Heart left ventricle (tissue), 16 donors: Measurements from ENCODE around the gene DSTN. TPM values are rescaled to one million over a fixed set of nuclear protein-coding genes. Genes with fewer than 3 reads are reported as not detected.

Experiments
- ATAC-seq, 4 donors: fragments of 200-7000 bp; cut with Tn5 transposase; one replicate each; pipeline ENCODE4 v1.9.1; 2020 to 2022; ENCODE audit warnings: moderate library complexity in 4 of 4, mild to moderate bottlenecking in 3 of 4, moderate number of reproducible peaks in 1 of 4
- DNase-seq, 5 donors: peaks; one replicate each; pipeline ENCODE4 v3.0.0-alpha.2; 2020
- H3K27ac ChIP-seq, 12 donors: fragments of 200-600 bp; sonication (generic) in 4 of 12; one replicate each; pipeline versions ENCODE4 v1.5.0 to v1.8.0; 2016 to 2022; ENCODE audit warnings: mild to moderate bottlenecking in 2 of 12
- H3K27me3 ChIP-seq, 9 donors: fragments of 200-600 bp; sonication (generic) in 2 of 9; one replicate each; pipeline versions ENCODE4 v1.5.1 to v1.8.0; 2016 to 2022; ENCODE audit warnings: mild to moderate bottlenecking in 3 of 9
- H3K36me3 ChIP-seq, 9 donors: fragments of 200-600 bp; sonication (generic) in 2 of 9; one replicate each; pipeline versions ENCODE4 v1.5.0 to v1.8.0; 2018 to 2022; ENCODE audit warnings: mild to moderate bottlenecking in 2 of 9
- H3K4me1 ChIP-seq, 12 donors: fragments of 200-600 bp; sonication (generic) in 4 of 12; one replicate each; pipeline versions ENCODE4 v1.5.0 to v1.8.0; 2016 to 2022; ENCODE audit warnings: mild to moderate bottlenecking in 3 of 12
- H3K4me3 ChIP-seq, 12 donors: fragments of 200-600 bp; sonication (generic) in 4 of 12; one replicate each; pipeline versions ENCODE4 v1.5.0 to v1.8.0; 2017 to 2022; ENCODE audit warnings: mild to moderate bottlenecking in 9 of 12, moderate library complexity in 4 of 12
- H3K9me3 ChIP-seq, 12 donors: fragments of 200-600 bp; sonication (generic) in 4 of 12; one replicate each; pipeline versions ENCODE4 v1.5.0 to v1.8.0; 2016 to 2022; ENCODE audit warnings: mild to moderate bottlenecking in 1 of 12
- CTCF ChIP-seq, 12 donors: fragments of 200-600 bp; sonication (generic) in 4 of 12; IDR thresholded peaks; one replicate each; pipeline versions ENCODE4 v1.5.0 to v1.8.0; 2018 to 2022; ENCODE audit warnings: antibody characterized with exemption in 12 of 12, mild to moderate bottlenecking in 5 of 12
- POLR2A ChIP-seq, 2 donors: fragments of 450-650 bp; IDR thresholded peaks; one replicate each; pipeline ENCODE4 v1.6.1; 2017; ENCODE audit warnings: antibody characterized with exemption in 2 of 2, mild to moderate bottlenecking in 2 of 2, moderate library complexity in 2 of 2
- WGBS, 4 donors: extraction: QIAGEN DNeasy Blood & Tissue Kit in 2 of 4; methylation state at CpG; one replicate each; pipeline versions ENCODE4 v1.1.5 to v1.1.7; 2013 to 2018; 5-methylcytosine and 5-hydroxymethylcytosine counted together
- intact Hi-C, 10 donors: fragments of 100-400 bp; cut with DNase I; formaldehyde crosslinking; loops; one replicate each; pipeline versions ENCODE4 v1.11.1 to v1.14.2; 2022
- polyA plus RNA-seq, 2 donors: library from polyadenylated mRNA; stranded (reverse); fragments of 200-250 nt; gene quantifications; one replicate each; pipeline ENCODE4 v1.2.3, GENCODE V29; 2013
- total RNA-seq, 9 donors: library from RNA; depleted of rRNA in 2 of 9; stranded (reverse); fragments of >200 nt in 2 of 9; fragmentation: NEBNext Ultra II Directional in 3 of 9; extraction: Animal tissue kit (Norgen Biotek cat#: 25700) in 3 of 9; gene quantifications; one replicate each; pipeline versions ENCODE4 v1.1.0 to v1.2.4, GENCODE V29; 2016 to 2023
- donor health status: ischemic (EF 13 %, LVEDD 7.1; RV severe dilation, severe dysfunction).
- donor health status: healthy with polysubstance abuse.
- donor health status: DM: no; HTN: yes; CAD: no.
- donor health status: DM: no; HTN: no; CAD: no.
- donor health status: ischemic (EF 25% LVEDD 6.9; RV normal size, moderate dysfunction).
- donor health status: ischemic (EF 25% LVEDD 5.7; RV mildly dilated, moderate dysfunction).
- donor health status: healthy.
- donor health status: DM: yes; HTN: yes; CAD: no.
- donor health status: ischemic (EF 35%, LVEDD 5.7; RV mildly dilated, moderate dysfunction).
- donor health status: nonischemic (EF 11% LVEDD 7.7; RV severe dilation, severe dysfunction).
- donor health status: DM: yes; HTN: yes; CAD: no.
- donor health status: PGD.
- donor health status: ischemic (EF 29% LVEDD 5.4; RV normal size, mild dysfunction).
- donor health status: nonischemic (EF 23%, LVEDD 6.1; RV moderate dilation, normal function).

DSTN gene
- total and polyA plus RNA-seq, 11 donors: 447 to 738 (median 546) TPM

- DNase-seq (no peak), ATAC-seq (no peak)
- no peak overlapping the region for H3K27ac ChIP-seq
- H3K36me3 ChIP-seq: no peaks in the 10 kb centered on the region
- TF ChIP-seq POLR2A (IDR thresholded peaks at IDR 0.05) (no peak), CTCF (IDR thresholded peaks at IDR 0.05) (no peak)
- peaks cover 0 to 17% (median 3%) of the 10 kb centered on the region in 12 donors for H3K4me1 ChIP-seq
- H3K4me3 ChIP-seq: no peak overlapping the region
- H3K27me3 ChIP-seq: peaks cover 0 to 8% (median 0%) of the 10 kb centered on the region in 9 donors
- H3K9me3 ChIP-seq: no peaks in the 10 kb centered on the region
- intact Hi-C loops: no loop called here
Measured at GRCh38 chr20:17529586-17529985, 40.3 kb upstream of the DSTN start.

DNA sequence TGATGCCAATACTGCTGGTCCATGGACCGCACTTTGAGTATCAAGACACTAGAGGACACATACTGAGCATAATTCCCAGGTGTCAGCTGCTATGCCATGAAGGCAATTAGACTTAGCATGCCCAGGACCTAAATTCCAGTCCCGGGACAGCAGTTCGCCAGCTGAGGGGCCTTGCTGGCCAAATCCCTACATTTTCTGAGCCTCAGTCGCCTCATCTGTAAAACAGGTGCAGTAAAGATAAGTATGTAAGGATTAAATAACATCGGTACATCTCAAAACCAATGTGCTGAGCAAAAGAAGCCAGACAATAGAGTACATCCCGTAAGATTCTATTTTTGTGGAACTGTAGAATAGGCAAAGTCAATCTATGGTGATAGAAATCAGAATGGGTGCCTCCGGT is 39.7 kb upstream of the DSTN start:
- no peak overlapping the region for H3K4me3 ChIP-seq
- TF ChIP-seq POLR2A (IDR thresholded peaks at IDR 0.05) (no peak), CTCF (IDR thresholded peaks at IDR 0.05) (no peak)
- intact Hi-C loops: loop anchor here in 6 of 10 donors (10.0 kb wide), 3 partner anchors 365 to 465 kb away; no protein-coding TSS in a partner anchor
- no peak for DNase-seq
- no peak for ATAC-seq
- H3K27ac ChIP-seq: no peak overlapping the region
- peaks cover 0 to 17% (median 3%) of the 10 kb centered on the region in 12 donors for H3K4me1 ChIP-seq
- peaks cover 0 to 8% (median 0%) of the 10 kb centered on the region in 9 donors for H3K27me3 ChIP-seq
- H3K36me3 ChIP-seq: no peaks in the 10 kb centered on the region
- no peaks in the 10 kb centered on the region for H3K9me3 ChIP-seq
- 88 to 93% (median 90%) methylated on average over 7 of the region's 7 CpGs for WGBS, 4 donors

DNA sequence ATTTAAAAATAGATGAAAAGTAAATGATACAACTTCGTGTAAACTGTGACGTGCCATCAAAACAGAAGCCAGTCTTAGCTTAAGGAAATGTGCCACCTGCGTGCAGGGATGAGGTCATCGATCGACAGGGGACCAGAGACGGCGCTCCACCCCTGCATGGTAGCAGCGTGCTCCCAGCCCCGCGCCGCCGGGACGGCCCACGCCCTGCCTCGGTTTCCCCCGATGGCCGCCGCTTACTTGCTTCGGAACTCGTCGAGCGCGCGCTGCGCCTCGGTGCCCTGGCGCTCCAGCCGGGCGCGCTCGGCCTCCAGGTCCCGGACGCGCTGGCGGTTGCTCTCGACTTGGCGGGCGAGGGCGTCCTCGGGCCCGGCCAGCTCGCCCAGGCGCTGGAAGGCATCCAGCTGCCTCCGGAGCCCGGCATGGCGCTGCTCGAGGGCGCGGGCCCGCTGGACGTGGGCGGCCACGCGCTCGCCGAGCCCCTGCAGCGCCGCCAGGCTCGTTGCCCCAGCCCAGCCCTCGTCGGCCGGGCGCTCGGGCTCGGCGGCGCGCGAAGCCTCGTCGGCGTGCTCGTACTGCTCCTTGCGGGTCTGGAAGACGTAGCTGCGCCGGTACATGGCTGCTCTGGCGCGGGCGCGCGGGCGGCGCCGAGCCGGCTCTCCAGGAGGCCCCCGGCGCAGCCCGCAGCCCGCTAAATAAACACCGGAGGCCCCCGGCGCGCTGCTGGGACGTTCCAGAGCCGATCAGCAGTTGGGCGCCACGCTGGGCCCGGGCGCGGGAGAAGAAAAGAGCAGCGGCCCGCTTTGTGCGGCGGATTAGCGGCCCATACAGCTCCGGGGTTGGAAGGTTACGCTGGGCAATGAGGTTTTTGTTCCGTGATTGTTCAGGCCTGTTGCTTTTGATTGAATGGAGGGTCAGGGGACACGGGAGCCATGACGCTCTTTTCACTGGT is 38.9 kb upstream of the DSTN start, which contains the start of gene BFSP1:
Gene BFSP1 (minus strand): TSS at position 664 of the 949 bp plus-strand sequence. CDS start 50 bp downstream, at position 614.
- Histone ChIP-seq H3K4me3 (peak within 1 kb of the TSS; percentile 31 to 76 (median 55)), H3K4me1 (peaks cover 0 to 17% (median 3%) of the 10 kb centered on the region in 12 donors), H3K27ac (peak within 1 kb of the TSS in 10 of 12 donors; percentile 5 to 83 (median 53)), H3K9me3 (no peaks in the 10 kb centered on the region), H3K27me3 (peaks cover 0 to 8% (median 0%) of the 10 kb centered on the region in 9 donors), H3K36me3 (no peaks in the 10 kb centered on the region)
- peak; percentile 37 to 90 (median 74) for ATAC-seq
- DNase-seq: peak; percentile 36 to 75 (median 54)
- intact Hi-C loops: loop anchor here in 6 of 10 donors (10.0 kb wide), 3 partner anchors 364 to 464 kb away; no protein-coding TSS in a partner anchor
- 1 to 3% (median 2%) methylated on average over 48 to 111 of the region's 111 CpGs for WGBS, 4 donors
- no peak for TF ChIP-seq CTCF (IDR thresholded peaks at IDR 0.05)
- no peak for TF ChIP-seq POLR2A (IDR thresholded peaks at IDR 0.05)

GRCh38 chr20:17531665-17532025 is 38.2 kb upstream of the DSTN start:
- peak overlapping the region in 8 of 12 donors; percentile 5 to 83 (median 53) for H3K27ac ChIP-seq
- no peak for ATAC-seq
- intact Hi-C loops: loop anchor here in 6 of 10 donors (10.0 kb wide), 3 partner anchors 363 to 463 kb away; no protein-coding TSS in a partner anchor

More at GRCh38 chr20:17531665-17532025, 38.2 kb upstream of the DSTN start:
- Histone ChIP-seq H3K36me3 (no peaks in the 10 kb centered on the region), H3K4me1 (peaks cover 0 to 17% (median 3%) of the 10 kb centered on the region in 12 donors), H3K4me3 (peak overlapping the region; percentile 31 to 76 (median 55)), H3K27me3 (peaks cover 0 to 8% (median 0%) of the 10 kb centered on the region in 9 donors), H3K9me3 (no peaks in the 10 kb centered on the region)
- no peak for DNase-seq
- no peak for TF ChIP-seq POLR2A (IDR thresholded peaks at IDR 0.05)
- no peak for TF ChIP-seq CTCF (IDR thresholded peaks at IDR 0.05)
- 68 to 73% (median 70%) methylated on average over 5 of the region's 5 CpGs for WGBS, 4 donors
